HUDEP-2 (cell line): ENCODE results near the gene QRICH2.
"Not testable (repeated sequence)": the region's sequence is repeated elsewhere in the genome, so short reads cannot be mapped to it uniquely, and the experiment has no call there.

Experiments used
- DNase-seq, 76 experiments: peaks; one replicate each; lab custom pipeline; 2025; ENCODE audit not compliant: unreplicated experiment in 76 of 76; lab: John Stamatoyannopoulos, UW

The QRICH2 gene

GRCh38 chr17:76252040-76252954, 55.8 kb downstream of the QRICH2 start:
- DNase-seq, result no peak

- DNase-seq, result no peak
Observed at GRCh38 chr17:76251478-76252039, 56.5 kb downstream of the QRICH2 start.

GRCh38 chr17:76250141-76250540, 57.9 kb downstream of the QRICH2 start:
- DNase-seq, result no peak

- no peak for DNase-seq
Observed at GRCh38 chr17:76248013-76248782, 59.9 kb downstream of the QRICH2 start.

GRCh38 chr17:76247304-76247703, 60.8 kb downstream of the QRICH2 start:
- DNase-seq, result no peak

DNA sequence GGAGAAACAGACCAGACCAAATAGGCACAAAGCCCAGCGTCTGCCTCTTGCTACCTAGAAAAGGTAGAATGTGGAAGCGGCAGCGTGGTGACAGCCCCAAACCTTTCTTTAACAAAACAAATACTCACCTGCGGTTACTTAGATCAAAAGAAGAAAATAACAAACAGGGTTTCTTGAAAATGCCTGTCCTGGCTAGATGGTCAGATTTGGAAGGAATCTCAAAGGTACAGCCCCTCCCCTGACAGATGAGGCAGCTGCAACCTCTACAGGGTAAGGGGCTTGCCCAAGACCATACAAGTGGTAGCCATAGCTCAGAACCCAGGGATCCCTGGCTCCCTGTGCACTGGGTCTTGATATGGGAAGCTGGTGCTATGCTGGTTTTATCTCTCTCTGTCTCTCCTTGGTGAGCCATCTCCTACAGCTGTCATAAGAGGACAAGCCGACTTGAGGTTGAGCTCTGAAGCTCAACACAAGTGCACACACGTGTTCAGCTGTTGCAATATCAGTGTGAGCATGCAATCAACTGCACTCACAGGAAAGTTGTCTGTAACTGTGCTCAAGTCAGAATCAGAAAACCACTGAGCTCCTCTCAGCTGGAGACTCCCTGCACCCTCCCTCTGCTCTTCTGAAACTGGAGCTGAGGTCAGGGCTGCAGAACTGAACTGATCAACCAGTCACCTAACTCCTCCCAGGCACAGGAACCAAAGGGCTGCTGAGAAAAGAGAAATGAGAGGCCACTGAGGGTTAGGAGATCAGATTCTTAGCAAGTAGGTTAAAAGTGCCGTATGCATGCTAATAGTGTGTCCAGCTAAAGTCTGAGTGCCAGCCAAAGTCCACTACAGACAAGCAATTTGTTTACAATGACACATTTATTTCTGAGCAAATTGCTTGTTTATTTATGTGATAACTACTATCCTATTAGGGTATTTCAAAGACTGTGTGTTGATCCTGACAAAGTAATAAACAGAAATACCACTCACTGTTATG, 61.7 kb downstream of the QRICH2 start:
- no peak for DNase-seq

- not testable (repeated sequence) for DNase-seq
Observed at GRCh38 chr17:76244721-76245120, 63.4 kb downstream of the QRICH2 start.

DNA sequence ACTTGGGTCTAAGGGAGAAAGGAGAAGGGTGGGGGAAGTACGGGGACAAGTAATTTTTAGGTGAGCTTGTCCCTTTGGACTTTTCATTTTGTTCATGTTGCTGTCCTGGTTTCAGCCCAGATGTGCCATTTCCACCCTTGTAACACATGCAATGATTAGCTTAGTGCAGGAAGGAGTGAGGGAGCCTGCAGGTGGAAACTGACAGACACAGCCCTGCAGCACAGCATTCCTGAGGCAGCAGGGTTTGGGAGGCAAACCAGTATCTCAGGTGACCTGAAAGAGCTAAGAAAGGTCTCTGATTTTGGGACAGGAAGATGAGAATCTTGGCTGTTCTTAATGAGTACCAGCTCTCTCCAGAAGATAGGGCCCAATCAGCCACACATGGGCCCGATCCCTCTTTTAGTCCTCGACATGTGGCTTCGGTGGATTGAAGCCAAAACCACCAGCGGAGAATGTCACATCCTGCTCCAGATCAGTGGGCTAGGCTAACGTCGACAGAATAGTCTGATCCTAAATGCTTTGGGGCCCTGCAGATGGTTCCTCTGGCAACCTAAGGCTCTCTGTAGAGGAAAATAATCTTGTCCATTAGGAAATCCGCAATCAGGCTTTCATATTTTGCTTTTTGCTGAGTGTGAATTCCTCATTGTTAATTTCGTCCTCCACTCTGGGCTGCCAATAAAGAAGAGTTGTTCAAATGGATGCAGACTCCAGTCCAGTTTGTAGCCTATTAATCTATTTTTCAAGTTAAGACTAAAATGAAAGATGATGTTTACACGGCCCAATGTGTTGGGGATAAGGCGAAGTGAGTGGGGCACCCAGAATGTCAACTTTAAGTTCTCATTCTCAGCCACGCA, 64.0 kb downstream of the QRICH2 start:
- peak in 14 of 76 experiments; percentile 4 to 40 (median 14) for DNase-seq

GRCh38 chr17:76241691-76242255, 66.3 kb downstream of the QRICH2 start:
- no peak for DNase-seq

GRCh38 chr17:76241204-76241538, 66.9 kb downstream of the QRICH2 start:
- DNase-seq, result no peak

DNA sequence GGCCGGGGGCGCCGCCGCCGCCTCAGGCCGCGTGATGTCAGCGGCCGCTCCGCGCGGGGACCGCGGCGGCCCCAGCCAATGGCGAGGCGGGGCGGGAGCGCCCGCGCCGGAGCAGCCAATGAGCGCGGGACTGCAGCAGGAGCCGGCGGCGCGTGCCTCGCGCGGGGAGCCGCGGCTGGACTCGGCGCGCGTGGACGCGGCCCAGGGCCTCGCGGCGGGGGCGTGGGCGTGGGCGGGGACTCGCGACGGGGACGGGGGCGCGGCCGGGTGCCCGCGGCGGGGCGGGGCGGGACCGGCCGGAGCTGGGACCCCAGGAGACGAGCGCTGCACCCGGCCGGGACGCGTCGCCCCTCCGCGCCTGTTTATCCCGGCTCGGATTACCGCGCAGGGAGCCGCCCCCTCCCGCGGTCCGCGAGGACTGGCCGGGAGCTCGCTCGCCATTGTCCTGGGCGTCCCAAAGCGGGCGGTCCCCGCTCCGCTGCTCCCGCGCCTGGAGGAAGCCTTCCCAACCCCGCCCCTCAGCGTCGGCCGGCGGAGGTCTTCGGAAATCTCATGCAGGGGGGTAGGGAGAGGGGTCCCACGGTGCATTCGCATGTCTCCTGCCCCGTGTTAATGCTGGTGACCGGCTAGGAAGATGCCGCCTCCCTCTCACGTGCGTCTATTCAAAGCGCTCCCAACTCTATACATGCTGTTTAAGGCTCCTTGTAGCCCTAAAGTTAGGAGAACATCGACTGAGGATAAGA, 67.4 kb downstream of the QRICH2 start, which contains the start of gene RNF157:
Gene RNF157, minus strand, starts transcription at position 33 of the 743 bp plus-strand sequence. CDS start 253 bp downstream, outside the sequence.
- DNase-seq, result peak in 16 of 76 experiments; percentile 5 to 42 (median 12)

DNA sequence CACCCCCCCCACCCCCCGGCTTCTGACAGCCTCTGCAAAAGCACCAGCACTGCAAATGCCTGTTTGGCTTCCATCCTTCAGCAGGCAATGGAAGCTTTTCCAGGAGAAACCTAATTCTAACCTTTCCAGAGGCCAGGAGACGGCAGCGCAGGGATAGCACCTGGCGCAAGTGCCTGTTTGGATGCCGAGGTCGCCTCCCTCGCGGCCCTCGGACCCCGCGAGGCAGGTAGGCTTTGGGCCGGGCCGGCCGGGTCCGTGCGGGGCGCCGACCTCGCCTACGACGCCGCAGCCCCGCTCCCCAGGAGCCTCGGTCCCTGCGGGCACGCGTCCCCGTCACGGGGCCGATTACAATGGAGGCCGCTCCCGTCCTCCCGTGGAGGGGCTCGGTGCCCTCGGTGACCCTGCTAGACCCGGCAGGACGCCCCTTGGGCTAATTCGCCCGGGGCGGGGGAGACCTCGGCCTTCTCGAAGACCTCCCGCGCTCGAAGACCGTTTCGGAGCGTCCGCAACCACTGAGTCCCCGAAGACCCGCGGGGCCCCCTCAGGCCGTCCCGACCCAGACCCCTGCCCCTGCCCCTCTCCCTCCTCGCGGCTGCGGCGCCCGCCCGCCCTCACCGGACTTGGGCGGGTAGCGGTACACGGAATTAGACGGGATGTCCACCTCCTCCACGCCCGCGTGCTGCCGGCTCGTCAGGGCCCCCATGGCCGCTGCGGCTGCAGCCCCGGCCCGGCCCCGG, 68.4 kb downstream of the QRICH2 start:
- no peak for DNase-seq

DNA sequence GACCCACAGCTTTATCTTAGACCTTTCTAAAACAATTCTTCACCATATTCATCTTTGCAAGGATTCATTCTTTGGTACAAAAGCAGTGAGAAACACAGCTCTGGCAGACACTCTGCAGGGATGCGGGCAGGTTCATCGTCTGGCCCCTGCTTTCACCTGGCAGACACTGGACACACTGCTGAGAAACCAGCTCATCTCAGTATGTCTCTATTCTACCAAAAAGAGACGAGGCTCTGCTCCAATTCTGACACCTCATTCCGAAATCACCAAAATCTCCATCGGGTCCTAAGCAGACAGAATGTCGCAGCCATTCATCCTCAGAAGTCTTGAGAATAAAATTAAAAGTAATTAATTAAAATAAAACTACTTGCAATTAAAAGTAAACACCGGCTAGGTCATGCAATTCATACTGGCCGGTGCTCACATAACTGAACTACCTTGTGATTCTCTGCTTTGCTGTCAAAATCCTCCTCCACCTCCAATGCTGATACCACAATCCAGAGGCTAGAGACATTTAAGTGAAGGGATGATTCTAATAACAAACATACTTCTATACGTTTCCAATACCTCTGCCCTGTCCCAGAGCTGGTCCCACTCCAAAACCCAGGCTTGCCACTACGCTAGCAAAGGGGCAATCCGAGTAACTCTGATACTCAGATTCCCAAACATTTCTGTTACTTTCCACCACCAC, 69.1 kb downstream of the QRICH2 start:
- DNase-seq, result no peak

DNA sequence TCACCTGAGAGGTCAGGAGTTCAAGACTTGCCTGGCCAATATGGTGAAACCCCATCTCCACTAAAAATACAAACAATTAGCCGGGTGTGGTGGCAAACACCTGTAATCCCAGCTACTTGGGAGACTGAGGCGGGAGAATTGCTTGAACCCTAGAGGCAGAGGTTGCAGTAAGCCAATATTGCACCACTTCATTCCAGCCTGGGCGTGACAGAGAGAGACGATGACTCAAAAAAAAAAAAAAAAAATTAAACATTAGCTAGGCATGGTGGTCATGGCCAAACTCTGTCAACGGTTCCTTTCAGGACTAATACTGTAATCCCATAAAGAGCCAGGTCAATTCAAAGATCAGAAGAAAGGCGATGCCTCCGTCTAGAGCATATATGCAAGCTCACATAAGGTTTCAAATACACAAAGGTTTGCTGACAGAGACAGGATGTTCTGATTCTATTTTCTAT, 70.2 kb downstream of the QRICH2 start:
- no peak for DNase-seq

DNA sequence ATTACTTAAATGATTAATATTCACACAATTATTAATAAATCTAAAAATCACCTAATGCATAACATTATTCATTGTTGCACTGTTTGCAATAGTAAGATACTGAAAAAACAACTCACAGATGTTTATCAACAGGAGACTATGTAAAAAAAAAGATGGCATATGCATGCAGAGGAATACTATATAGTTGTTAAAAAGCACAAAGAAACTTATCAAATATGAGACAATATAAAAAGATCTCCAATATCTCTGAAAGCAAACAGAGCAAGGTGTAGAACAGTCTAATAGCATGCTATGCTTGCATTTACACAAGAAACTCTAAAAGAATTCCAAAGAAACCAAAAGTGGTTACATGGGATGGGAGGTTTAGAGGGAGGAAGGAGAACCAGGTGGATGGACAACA, 71.5 kb downstream of the QRICH2 start:
- no peak for DNase-seq

- no peak for DNase-seq
Observed at GRCh38 chr17:76235883-76236282, 72.2 kb downstream of the QRICH2 start.

GRCh38 chr17:76234354-76234679, 73.8 kb downstream of the QRICH2 start:
- DNase-seq, result peak in 1 of 76 experiments; percentile 10
